ENCODE measurements around the gene CHST9.

The CHST9 gene

DNA sequence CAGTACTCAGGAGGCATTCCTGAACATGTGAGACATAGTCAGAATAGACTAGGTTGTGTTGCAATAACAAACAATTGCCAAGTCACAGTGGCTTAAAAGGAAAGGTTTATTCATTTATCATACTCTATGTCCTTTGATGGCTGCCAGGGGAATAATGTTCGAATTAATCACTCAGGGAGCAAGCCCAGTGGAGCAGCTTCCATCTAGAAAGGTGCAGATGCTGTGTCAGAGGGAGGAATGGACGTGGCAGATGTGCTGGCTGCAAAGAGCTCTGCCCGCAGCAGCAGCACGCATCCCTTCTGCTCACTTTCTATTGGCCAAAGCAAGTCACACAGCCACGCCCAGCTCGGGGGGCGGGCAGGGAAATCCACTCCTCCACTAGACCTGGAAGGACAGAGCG is 213.7 kb downstream of the CHST9 start:
- TF ChIP-seq, protein P1, sequence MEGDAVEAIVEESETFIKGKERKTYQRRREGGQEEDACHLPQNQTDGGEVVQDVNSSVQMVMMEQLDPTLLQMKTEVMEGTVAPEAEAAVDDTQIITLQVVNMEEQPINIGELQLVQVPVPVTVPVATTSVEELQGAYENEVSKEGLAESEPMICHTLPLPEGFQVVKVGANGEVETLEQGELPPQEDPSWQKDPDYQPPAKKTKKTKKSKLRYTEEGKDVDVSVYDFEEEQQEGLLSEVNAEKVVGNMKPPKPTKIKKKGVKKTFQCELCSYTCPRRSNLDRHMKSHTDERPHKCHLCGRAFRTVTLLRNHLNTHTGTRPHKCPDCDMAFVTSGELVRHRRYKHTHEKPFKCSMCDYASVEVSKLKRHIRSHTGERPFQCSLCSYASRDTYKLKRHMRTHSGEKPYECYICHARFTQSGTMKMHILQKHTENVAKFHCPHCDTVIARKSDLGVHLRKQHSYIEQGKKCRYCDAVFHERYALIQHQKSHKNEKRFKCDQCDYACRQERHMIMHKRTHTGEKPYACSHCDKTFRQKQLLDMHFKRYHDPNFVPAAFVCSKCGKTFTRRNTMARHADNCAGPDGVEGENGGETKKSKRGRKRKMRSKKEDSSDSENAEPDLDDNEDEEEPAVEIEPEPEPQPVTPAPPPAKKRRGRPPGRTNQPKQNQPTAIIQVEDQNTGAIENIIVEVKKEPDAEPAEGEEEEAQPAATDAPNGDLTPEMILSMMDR (IDR thresholded peaks at IDR 0.05; ENCODE audit: insufficient read depth, low read depth, low read length, missing control alignments): no peak
- DNase-seq (ENCODE audit: low read depth): no peak
- H3K4me3 ChIP-seq (ENCODE audit: low read depth, low read length): no peak overlapping the region

DNA sequence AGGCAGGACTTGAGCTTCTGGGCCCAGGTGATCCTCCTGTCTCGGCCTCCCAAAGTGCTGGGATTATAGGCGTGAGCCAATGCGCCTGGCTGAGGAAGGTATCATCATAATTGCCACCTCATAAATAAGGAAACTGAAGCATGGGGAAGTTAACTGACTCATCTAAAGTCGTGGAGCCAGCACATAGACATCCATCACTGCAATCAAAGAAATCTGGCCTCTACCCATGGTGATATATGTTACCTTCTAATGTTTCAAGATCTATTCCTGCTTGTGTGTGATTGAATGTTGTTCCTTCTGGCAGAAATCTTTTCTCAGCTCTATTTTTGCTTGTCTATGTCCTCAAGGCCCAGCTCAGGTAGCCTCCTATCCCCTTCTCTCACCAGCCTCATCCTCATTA is 214.5 kb downstream of the CHST9 start:
- TF ChIP-seq, protein P1 (IDR thresholded peaks at IDR 0.05; ENCODE audit: insufficient read depth, low read depth, low read length, missing control alignments): no peak

DNA sequence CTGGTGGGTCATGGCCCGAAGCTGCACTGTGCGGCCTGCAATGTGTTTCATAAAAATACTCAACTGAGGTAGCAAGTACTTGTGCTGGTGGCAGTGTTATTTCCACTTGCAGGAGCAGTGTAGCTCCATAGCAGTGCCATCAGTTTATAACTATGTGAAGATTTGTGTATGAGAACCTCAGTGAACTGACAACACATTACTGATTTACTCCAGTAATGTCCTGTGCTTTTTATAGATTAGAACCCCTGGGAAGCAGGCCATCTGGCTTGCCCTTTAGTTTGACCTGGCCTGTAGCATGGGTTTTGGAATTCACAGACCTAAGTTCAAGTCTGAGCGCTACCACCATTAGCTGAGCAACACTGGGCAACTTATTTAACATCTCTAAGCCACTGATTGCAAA is 219.9 kb downstream of the CHST9 start:
- TF ChIP-seq, protein P1 (IDR thresholded peaks at IDR 0.05; ENCODE audit: insufficient read depth, low read depth, low read length, missing control alignments): no peak
- DNase-seq (ENCODE audit: low read depth): no peak
- no peak overlapping the region for H3K4me3 ChIP-seq (ENCODE audit: low read depth, low read length)

More for the DNA sequence above, 214.5 kb downstream of the CHST9 start:
- no peak overlapping the region for H3K4me3 ChIP-seq (ENCODE audit: low read depth, low read length)
- no peak for DNase-seq (ENCODE audit: low read depth)

DNA sequence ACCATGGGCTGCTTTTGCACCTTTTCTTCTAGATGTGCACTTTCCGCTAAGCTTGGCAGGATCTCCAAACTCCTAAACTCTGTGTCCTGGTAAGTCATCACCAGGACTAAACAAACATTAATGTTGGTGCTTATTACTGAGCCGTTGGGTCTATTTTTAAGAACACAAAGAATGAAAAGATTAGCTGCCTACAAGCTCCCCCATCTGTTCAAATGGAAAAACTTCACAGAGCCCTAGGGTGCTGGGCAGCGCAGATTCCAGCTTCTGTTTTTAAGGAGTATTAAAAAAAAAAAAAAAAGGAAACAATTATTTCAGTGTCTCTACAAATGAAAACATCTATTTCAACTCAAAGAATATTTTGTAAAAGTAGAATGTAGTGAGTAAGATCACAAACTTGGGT is 221.8 kb downstream of the CHST9 start:
- TF ChIP-seq, protein P1 (IDR thresholded peaks at IDR 0.05; ENCODE audit: insufficient read depth, low read depth, low read length, missing control alignments): no peak
- DNase-seq (ENCODE audit: low read depth): no peak

DNA sequence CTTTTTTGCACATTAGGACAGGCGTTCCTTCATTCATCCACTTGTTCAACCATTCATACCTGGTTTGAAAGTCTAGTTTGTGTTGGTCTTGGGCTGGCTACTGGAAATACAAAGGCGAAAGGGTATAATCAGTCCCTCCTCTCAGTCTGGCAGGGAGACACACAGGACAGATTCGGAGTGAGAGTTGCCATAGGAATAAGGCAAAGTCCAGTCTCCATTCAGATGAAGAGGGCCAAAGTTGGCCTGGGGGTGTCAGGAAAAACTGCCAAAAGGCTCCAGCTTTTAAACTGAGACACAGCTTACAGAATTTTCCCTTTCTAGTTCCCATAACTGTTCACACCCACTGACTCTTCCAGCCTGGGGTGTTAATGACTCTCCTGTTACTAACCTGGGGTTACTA is 223.3 kb downstream of the CHST9 start:
- TF ChIP-seq, protein P1 (IDR thresholded peaks at IDR 0.05; ENCODE audit: insufficient read depth, low read depth, low read length, missing control alignments): no peak
- H3K4me3 ChIP-seq (ENCODE audit: low read depth, low read length): no peak overlapping the region
- no peak for DNase-seq (ENCODE audit: low read depth)

More for the DNA sequence above, 221.8 kb downstream of the CHST9 start:
- H3K4me3 ChIP-seq (ENCODE audit: low read depth, low read length): no peak overlapping the region

DNA sequence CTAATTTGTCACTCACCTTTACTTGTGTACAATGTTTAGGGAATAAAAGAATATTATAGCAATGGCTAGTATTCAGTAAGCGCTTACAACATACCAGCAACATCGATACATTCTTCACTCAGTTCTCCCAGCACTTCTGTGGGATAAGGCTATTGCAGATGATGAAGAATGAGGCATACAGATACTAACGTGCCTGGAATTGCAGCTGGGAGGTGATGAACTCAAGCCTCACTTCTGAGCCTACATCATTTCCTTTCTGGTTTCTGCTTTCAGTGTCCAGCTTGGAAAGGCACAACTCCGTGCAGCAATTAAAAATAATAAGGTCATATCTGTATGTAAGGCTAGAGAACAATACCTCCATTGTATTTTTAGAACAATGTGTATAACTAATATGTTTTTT is 224.2 kb downstream of the CHST9 start:
- TF ChIP-seq, protein P1 (IDR thresholded peaks at IDR 0.05; ENCODE audit: insufficient read depth, low read depth, low read length, missing control alignments): no peak
- DNase-seq (ENCODE audit: low read depth): no peak

DNA sequence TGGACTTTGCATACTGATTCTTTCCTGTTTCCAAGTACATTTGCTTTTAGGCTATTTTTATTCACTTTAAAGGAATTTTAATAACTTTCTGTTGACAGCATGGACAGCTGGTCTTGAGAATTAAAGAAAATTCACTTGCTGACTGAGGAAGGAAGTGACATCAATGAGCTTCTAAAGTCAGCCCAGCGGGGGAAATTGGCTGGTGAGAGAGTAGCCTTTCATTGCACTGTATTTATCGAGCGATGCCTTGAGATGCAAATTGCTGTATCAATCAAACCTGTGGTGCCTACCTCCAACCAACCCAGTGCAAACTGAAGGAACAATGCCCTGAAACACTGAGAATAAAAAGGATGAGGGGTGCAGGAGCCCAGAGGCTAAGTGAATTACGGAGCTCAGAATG is 228.2 kb downstream of the CHST9 start:
- TF ChIP-seq, protein P1 (IDR thresholded peaks at IDR 0.05; ENCODE audit: insufficient read depth, low read depth, low read length, missing control alignments): no peak
- no peak overlapping the region for H3K4me3 ChIP-seq (ENCODE audit: low read depth, low read length)
- DNase-seq (ENCODE audit: low read depth): no peak

More for the DNA sequence above, 224.2 kb downstream of the CHST9 start:
- H3K4me3 ChIP-seq (ENCODE audit: low read depth, low read length): no peak overlapping the region

Measured in GM12865 (cell line).